Stomach (tissue), 9 donors: ENCODE measurements around the gene DNAJA3. TPM values are rescaled to one million over a fixed set of nuclear protein-coding genes. Genes with fewer than 3 reads are reported as not detected.
A peak's percentile ranks its signal among the peaks of the same experiment; 100 is the strongest.

Source experiments
- DNase-seq, 2 donors: peaks; one replicate each; pipeline versions ENCODE4 v3.0.0 to v3.0.0-alpha.2; 2013 to 2019
- H3K27ac ChIP-seq, 5 donors: fragments of 200-600 bp in 4 of 5; sonication (generic) in 4 of 5; one replicate each; pipeline ENCODE4 v1.5.1; 2013 to 2019; ENCODE audit warnings: mild to moderate bottlenecking in 1 of 5, moderate library complexity in 1 of 5
- H3K27me3 ChIP-seq, 3 donors: fragments of 200-600 bp; sonication (generic); one replicate each; pipeline ENCODE4 v1.5.1; 2017 to 2019; ENCODE audit warnings: mixed run types in 1 of 3
- H3K36me3 ChIP-seq, 4 donors: fragments of 200-600 bp; sonication (generic); 1 replicate in 3 of 4; 2 replicates in 1 of 4; pipeline ENCODE4 v1.5.1; 2016 to 2019
- H3K4me1 ChIP-seq, 4 donors: fragments of 200-600 bp; sonication (generic); one replicate each; pipeline ENCODE4 v1.5.1; 2016 to 2019
- H3K4me3 ChIP-seq, 4 donors: fragments of 200-600 bp; sonication (generic) in 3 of 4; one replicate each; pipeline ENCODE4 v1.5.1; 2016 to 2019; ENCODE audit warnings: mild to moderate bottlenecking in 1 of 4
- H3K9me3 ChIP-seq, 4 donors: fragments of 200-600 bp; sonication (generic); one replicate each; pipeline ENCODE4 v1.5.1; 2016 to 2019
- EP300 ChIP-seq: sonication (generic); formaldehyde crosslinking; IDR thresholded peaks from one replicate; pipeline ENCODE4 v1.6.1; 2017; ENCODE audit warnings: antibody characterized with exemption
- POLR2A ChIP-seq, 4 donors: fragments of 450-650 bp; IDR thresholded peaks; one replicate each; pipeline ENCODE4 v1.6.1; 2016; ENCODE audit warnings: antibody characterized with exemption in 4 of 4, control low read depth in 2 of 4, mild to moderate bottlenecking in 1 of 4, moderate library complexity in 1 of 4
- POLR2AphosphoS5 ChIP-seq, 3 donors: sonication (generic); formaldehyde crosslinking; IDR thresholded peaks; one replicate each; pipeline ENCODE4 v1.6.1; 2016; ENCODE audit warnings: antibody characterized with exemption in 3 of 3
- WGBS, 5 donors: extraction: QIAGEN DNeasy Blood & Tissue Kit in 3 of 5; methylation state at CpG; one replicate each; pipeline versions ENCODE4 v1.1.5 to v1.1.7; 2013 to 2018; 5-methylcytosine and 5-hydroxymethylcytosine counted together
- intact Hi-C: fragments of 100-400 bp; cut with DNase I; formaldehyde crosslinking; loops from one replicate; pipeline ENCODE4 v1.15.1; 2023; ENCODE audit warnings: low total_unique reads
- polyA plus RNA-seq, 3 donors: library from polyadenylated mRNA; stranded (reverse); fragments of 200-250 nt; gene quantifications; one replicate each; pipeline ENCODE4 v1.2.3, GENCODE V29; 2013
- total RNA-seq, 5 donors: library from RNA; depleted of rRNA; stranded (reverse); fragments of >200 nt; gene quantifications; one replicate each; pipeline versions ENCODE4 v1.1.0 to v1.2.3, GENCODE V29; 2014 to 2016
- TF ChIP-seq, protein P1 (sequence below), 7 experiments: fragments of 450-650 bp in 4 of 7; fragments of 200-600 bp in 3 of 7; sonication (generic) in 3 of 7; IDR thresholded peaks; one replicate each; pipeline ENCODE4 v1.5.1; 2016 to 2019; ENCODE audit warnings: antibody characterized with exemption in 7 of 7, control low read depth in 2 of 7, mild to moderate bottlenecking in 1 of 7
- donor health status: healthy with polysubstance abuse.
- donor health status: Bipolar disorder and iron deficiency.
- donor health status: healthy.

The DNAJA3 gene
- total and polyA plus RNA-seq, 8 donors: 18.8 to 53.0 (median 29.2) TPM

DNA sequence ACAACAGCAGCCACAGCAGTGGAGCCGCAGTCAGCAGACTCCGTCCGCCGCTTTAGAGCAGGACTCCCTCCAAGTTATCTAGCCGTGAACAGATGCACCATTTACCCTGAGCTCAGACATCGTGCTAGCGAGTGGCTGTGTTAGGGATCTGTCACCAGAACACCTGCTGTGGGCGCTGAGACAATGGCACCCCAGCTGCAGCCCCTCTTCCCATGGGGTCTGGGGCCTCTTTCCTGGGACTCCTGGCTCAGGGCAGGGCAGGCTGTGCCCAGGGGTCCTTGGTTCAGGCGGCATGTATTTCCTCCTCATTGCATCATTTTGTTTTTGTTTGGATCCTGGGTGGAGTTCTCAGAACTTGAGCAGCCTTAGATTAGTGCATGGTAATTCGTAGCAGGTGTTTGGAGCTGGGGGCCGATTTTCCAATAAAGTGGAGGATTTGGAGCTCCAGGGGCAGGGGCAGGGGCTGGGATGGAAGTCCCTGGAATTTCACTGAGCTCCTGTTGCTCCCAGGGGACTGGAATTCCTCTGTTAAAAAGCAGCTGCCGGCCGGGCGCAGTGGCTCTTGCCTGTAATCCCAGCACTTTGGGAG is 25.4 kb downstream of the DNAJA3 start:
- TF ChIP-seq EP300 (no peak), POLR2A (IDR thresholded peaks at IDR 0.05) (no peak)
- Histone ChIP-seq H3K4me1 (no peaks in the 10 kb centered on the region), H3K27me3 (no peaks in the 10 kb centered on the region), H3K36me3 (peaks cover 70 to 100% (median 99%) of the 10 kb centered on the region in 4 donors), H3K4me3 (no peak overlapping the region), H3K27ac (no peak overlapping the region), H3K9me3 (no peaks in the 10 kb centered on the region)
- DNase-seq: no peak
- WGBS, 5 donors: 89 to 96% (median 93%) methylated on average over 14 of the region's 14 CpGs
- intact Hi-C loops: no loop called here

DNA sequence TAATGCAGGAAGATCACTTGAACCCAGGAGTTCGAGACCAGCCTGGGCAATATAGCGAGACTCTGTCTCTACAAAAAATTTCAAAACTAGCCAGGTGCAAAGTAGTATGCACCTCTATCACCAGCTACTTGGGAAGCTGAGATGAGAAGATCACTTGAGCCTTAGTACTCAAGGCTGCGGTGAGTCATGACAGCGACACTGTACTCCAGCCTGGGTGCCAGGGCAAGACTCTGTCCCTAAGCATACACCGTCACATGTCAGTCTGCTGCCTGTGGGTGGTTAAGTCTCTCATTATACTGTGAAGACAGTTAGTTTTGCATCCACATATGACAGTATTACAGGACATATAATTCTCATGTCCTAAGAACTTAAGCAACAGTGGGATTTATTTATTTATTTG is 27.0 kb downstream of the DNAJA3 start:
- peaks cover 73 to 100% (median 99%) of the 10 kb centered on the region in 4 donors for H3K36me3 ChIP-seq
- TF ChIP-seq EP300 (no peak), POLR2AphosphoS5 (IDR thresholded peaks at IDR 0.05) (no peak), POLR2A (IDR thresholded peaks at IDR 0.05) (no peak)
- TF ChIP-seq, protein P1, sequence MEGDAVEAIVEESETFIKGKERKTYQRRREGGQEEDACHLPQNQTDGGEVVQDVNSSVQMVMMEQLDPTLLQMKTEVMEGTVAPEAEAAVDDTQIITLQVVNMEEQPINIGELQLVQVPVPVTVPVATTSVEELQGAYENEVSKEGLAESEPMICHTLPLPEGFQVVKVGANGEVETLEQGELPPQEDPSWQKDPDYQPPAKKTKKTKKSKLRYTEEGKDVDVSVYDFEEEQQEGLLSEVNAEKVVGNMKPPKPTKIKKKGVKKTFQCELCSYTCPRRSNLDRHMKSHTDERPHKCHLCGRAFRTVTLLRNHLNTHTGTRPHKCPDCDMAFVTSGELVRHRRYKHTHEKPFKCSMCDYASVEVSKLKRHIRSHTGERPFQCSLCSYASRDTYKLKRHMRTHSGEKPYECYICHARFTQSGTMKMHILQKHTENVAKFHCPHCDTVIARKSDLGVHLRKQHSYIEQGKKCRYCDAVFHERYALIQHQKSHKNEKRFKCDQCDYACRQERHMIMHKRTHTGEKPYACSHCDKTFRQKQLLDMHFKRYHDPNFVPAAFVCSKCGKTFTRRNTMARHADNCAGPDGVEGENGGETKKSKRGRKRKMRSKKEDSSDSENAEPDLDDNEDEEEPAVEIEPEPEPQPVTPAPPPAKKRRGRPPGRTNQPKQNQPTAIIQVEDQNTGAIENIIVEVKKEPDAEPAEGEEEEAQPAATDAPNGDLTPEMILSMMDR (IDR thresholded peaks at IDR 0.05): no peak
- no peak overlapping the region for H3K4me3 ChIP-seq
- no peak for DNase-seq
- no peaks in the 10 kb centered on the region for H3K4me1 ChIP-seq
- H3K9me3 ChIP-seq: no peaks in the 10 kb centered on the region
- H3K27me3 ChIP-seq: no peaks in the 10 kb centered on the region
- H3K27ac ChIP-seq: no peak overlapping the region
- intact Hi-C loops: no loop called here
- WGBS, 5 donors: 93 to 100% (median 98%) methylated on average over 5 of the region's 5 CpGs

DNA sequence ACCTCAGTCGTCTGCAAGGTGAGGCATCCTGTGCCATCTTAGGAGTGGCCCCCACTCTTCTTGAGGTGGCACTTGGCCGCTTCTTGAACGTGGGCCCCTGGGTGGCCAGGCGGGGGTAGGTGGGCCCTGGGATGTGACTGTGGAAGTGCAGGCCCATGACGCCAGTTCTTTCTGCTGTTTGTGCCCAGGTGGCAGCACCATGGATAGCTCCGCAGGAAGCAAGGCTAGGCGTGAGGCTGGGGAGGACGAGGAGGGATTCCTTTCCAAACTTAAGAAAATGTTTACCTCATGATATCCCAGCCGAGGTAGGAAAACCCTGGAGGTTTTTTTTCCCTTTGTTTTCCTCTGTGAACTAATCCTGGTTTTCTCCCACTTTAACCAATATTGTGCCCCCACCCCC is 29.0 kb downstream of the DNAJA3 start:
- H3K36me3 ChIP-seq: peaks cover 54 to 100% (median 95%) of the 10 kb centered on the region in 4 donors
- intact Hi-C loops: no loop called here
- H3K9me3 ChIP-seq: no peaks in the 10 kb centered on the region

DNA sequence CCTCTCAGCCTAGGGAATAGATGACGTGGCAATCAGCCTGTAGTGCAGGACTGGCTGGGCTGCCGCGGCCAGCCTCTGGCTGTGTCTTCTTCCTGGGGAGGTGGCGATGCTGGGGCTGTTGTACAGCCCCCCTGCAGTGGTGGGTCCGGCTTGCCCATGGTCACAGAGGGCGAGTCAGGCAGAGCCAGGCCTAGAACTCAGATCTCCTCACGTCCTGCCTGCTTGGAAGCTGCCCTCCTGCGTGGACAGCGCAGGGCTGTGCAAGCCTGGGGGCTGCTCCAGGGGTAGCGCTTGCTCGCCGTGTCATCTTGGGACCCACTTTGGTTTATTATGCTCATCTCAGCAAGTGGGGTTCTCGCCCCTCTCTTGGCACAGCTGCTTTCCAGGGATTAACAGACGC is 29.4 kb downstream of the DNAJA3 start:
- peaks cover 50 to 99% (median 94%) of the 10 kb centered on the region in 4 donors for H3K36me3 ChIP-seq
- intact Hi-C loops: no loop called here
- DNase-seq: no peak
- H3K9me3 ChIP-seq: no peaks in the 10 kb centered on the region
- TF ChIP-seq POLR2AphosphoS5 (IDR thresholded peaks at IDR 0.05) (no peak), POLR2A (IDR thresholded peaks at IDR 0.05) (no peak), EP300 (no peak)
- TF ChIP-seq, protein P1 (IDR thresholded peaks at IDR 0.05): no peak
- no peak overlapping the region for H3K4me3 ChIP-seq
- H3K4me1 ChIP-seq: peaks cover 0 to 13% (median 0%) of the 10 kb centered on the region in 4 donors
- H3K27me3 ChIP-seq: no peaks in the 10 kb centered on the region
- no peak overlapping the region for H3K27ac ChIP-seq
- WGBS, 5 donors: 87 to 93% (median 89%) methylated on average over 13 to 14 of the region's 14 CpGs

More for the DNA sequence above, 29.0 kb downstream of the DNAJA3 start:
- Histone ChIP-seq H3K27me3 (no peaks in the 10 kb centered on the region), H3K27ac (no peak overlapping the region), H3K4me1 (peaks cover 0 to 12% (median 0%) of the 10 kb centered on the region in 4 donors), H3K4me3 (no peak overlapping the region)
- peak in 1 of 2 donors; percentile 34 for DNase-seq
- 69 to 79% (median 71%) methylated on average over 9 of the region's 9 CpGs for WGBS, 5 donors
- TF ChIP-seq POLR2AphosphoS5 (IDR thresholded peaks at IDR 0.05) (no peak), POLR2A (IDR thresholded peaks at IDR 0.05) (no peak), EP300 (no peak)
- TF ChIP-seq, protein P1 (IDR thresholded peaks at IDR 0.05): no peak

DNA sequence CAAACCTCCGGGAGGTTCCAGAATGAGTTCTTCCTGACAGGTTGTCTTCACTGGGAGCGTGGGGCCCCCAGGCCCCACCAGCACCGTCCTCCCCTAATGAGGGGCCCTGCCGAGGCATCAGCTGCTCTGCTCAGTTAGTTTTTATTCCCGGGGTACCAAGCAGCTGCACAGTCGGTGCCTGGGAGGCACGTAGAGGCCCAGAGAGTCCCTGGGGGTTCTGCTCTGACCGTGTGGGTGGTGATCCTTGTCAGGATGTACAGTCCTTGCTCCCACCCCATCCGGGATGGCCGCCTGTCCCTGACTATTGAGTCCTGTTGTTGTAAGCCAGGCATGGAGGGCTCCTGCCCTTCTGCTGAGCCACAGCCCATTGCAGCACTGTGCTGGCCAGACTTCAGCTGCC is 30.3 kb downstream of the DNAJA3 start:
- Histone ChIP-seq H3K27me3 (no peaks in the 10 kb centered on the region), H3K9me3 (no peaks in the 10 kb centered on the region), H3K27ac (no peak overlapping the region), H3K36me3 (peaks cover 41 to 99% (median 90%) of the 10 kb centered on the region in 4 donors), H3K4me1 (peaks cover 0 to 13% (median 0%) of the 10 kb centered on the region in 4 donors), H3K4me3 (no peak overlapping the region)
- 79 to 89% (median 82%) methylated on average over 8 to 10 of the region's 10 CpGs for WGBS, 5 donors
- no peak for DNase-seq
- intact Hi-C loops: no loop called here
- TF ChIP-seq, protein P1 (IDR thresholded peaks at IDR 0.05): no peak
- TF ChIP-seq POLR2A (IDR thresholded peaks at IDR 0.05) (no peak), EP300 (no peak), POLR2AphosphoS5 (IDR thresholded peaks at IDR 0.05) (no peak)
